Stimulated activated naive CD8-positive, alpha-beta T cell treated with anti-CD3 and anti-CD28 coated beads, Interleukin-15, amount 100 ng/mL, for 72 hours (primary cell): ENCODE measurements around the gene PLCB1.
"Not testable (repeated sequence)": the region's sequence is repeated elsewhere in the genome, so short reads cannot be mapped to it uniquely, and the experiment has no call there.

Experiments
- ATAC-seq: fragments of 150-1000 bp; cut with Tn5 transposase; 2 replicates; pipeline ENCODE4 v1.10.0; 2021; ENCODE audit warnings: mild to moderate bottlenecking, moderate library complexity
- DNase-seq, 2 donors: peaks; one replicate each; pipeline ENCODE4 v3.0.0; 2021 to 2022
- H3K27ac Mint-ChIP-seq, 2 donors: one replicate each; pipeline ENCODE4 v1.8.0; 2022; ENCODE audit warnings: mild to moderate bottlenecking in 2 of 2, mixed read lengths in 2 of 2, moderate library complexity in 2 of 2
- H3K27me3 Mint-ChIP-seq: one replicate; pipeline ENCODE4 v1.8.0; 2022; ENCODE audit warnings: mixed read lengths
- H3K4me1 Mint-ChIP-seq: one replicate; pipeline ENCODE4 v1.8.0; 2022; ENCODE audit warnings: mild to moderate bottlenecking, mixed read lengths
- H3K4me3 Mint-ChIP-seq, 2 donors: one replicate each; pipeline ENCODE4 v1.8.0; 2022; ENCODE audit warnings: mild to moderate bottlenecking in 2 of 2, mixed read lengths in 2 of 2, moderate library complexity in 1 of 2
- H3K9me3 Mint-ChIP-seq, 2 donors: one replicate each; pipeline ENCODE4 v1.8.0; 2022; ENCODE audit warnings: mixed read lengths in 2 of 2

The PLCB1 gene

GRCh38 chr20:8829256-8829655, 697.2 kb downstream of the PLCB1 start:
- no peaks in the 10 kb centered on the region for H3K4me1 Mint-ChIP-seq
- no peak overlapping the region for H3K4me3 Mint-ChIP-seq
- H3K9me3 Mint-ChIP-seq, result peaks cover 0 to 11% of the 10 kb centered on the region in 2 donors
- DNase-seq, result no peak
- no peaks in the 10 kb centered on the region for H3K27me3 Mint-ChIP-seq
- H3K27ac Mint-ChIP-seq, result no peak overlapping the region
- no peak for ATAC-seq

GRCh38 chr20:8834294-8834693, 702.2 kb downstream of the PLCB1 start:
- H3K4me3 Mint-ChIP-seq, H3K27ac Mint-ChIP-seq, H3K27me3 Mint-ChIP-seq, ATAC-seq, H3K4me1 Mint-ChIP-seq, H3K9me3 Mint-ChIP-seq, DNase-seq: not testable (repeated sequence)

- no peak overlapping the region for H3K4me3 Mint-ChIP-seq
- no peak overlapping the region for H3K27ac Mint-ChIP-seq
- H3K27me3 Mint-ChIP-seq, result no peaks in the 10 kb centered on the region
- no peak for ATAC-seq
- no peaks in the 10 kb centered on the region for H3K9me3 Mint-ChIP-seq
- no peak for DNase-seq
- no peaks in the 10 kb centered on the region for H3K4me1 Mint-ChIP-seq
These were observed 702.8 kb downstream of the PLCB1 start for GRCh38 chr20:8834851-8835250.

GRCh38 chr20:8837396-8837795, 705.3 kb downstream of the PLCB1 start:
- DNase-seq, result no peak

GRCh38 chr20:8842525-8842924, 710.5 kb downstream of the PLCB1 start:
- H3K4me3 Mint-ChIP-seq, result no peak overlapping the region
- H3K27me3 Mint-ChIP-seq, result no peaks in the 10 kb centered on the region
- H3K27ac Mint-ChIP-seq, result no peak overlapping the region
- DNase-seq (no peak), ATAC-seq (no peak)
- H3K4me1 Mint-ChIP-seq, result no peaks in the 10 kb centered on the region
- no peaks in the 10 kb centered on the region for H3K9me3 Mint-ChIP-seq

More at GRCh38 chr20:8837396-8837795, 705.3 kb downstream of the PLCB1 start:
- no peak overlapping the region for H3K27ac Mint-ChIP-seq
- no peaks in the 10 kb centered on the region for H3K4me1 Mint-ChIP-seq
- no peaks in the 10 kb centered on the region for H3K27me3 Mint-ChIP-seq
- no peak for ATAC-seq
- H3K9me3 Mint-ChIP-seq, result no peaks in the 10 kb centered on the region
- H3K4me3 Mint-ChIP-seq, result no peak overlapping the region

- H3K4me3 Mint-ChIP-seq, result no peak overlapping the region
- ATAC-seq (no peak), DNase-seq (no peak)
- no peaks in the 10 kb centered on the region for H3K4me1 Mint-ChIP-seq
- H3K27me3 Mint-ChIP-seq, result no peaks in the 10 kb centered on the region
- H3K9me3 Mint-ChIP-seq, result no peaks in the 10 kb centered on the region
- no peak overlapping the region for H3K27ac Mint-ChIP-seq
These were observed 712.1 kb downstream of the PLCB1 start for GRCh38 chr20:8844179-8844578.

- Mint-ChIP-seq H3K27ac (no peak overlapping the region), H3K4me3 (no peak overlapping the region), H3K4me1 (no peaks in the 10 kb centered on the region), H3K9me3 (no peaks in the 10 kb centered on the region), H3K27me3 (no peaks in the 10 kb centered on the region)
- DNase-seq, result no peak
- no peak for ATAC-seq
These were observed 717.9 kb downstream of the PLCB1 start for GRCh38 chr20:8849990-8850389.

GRCh38 chr20:8851446-8851845, 719.4 kb downstream of the PLCB1 start:
- no peak overlapping the region for H3K4me3 Mint-ChIP-seq
- H3K27ac Mint-ChIP-seq, result no peak overlapping the region
- H3K9me3 Mint-ChIP-seq, result no peaks in the 10 kb centered on the region
- no peak for DNase-seq
- no peaks in the 10 kb centered on the region for H3K4me1 Mint-ChIP-seq
- no peak for ATAC-seq
- no peaks in the 10 kb centered on the region for H3K27me3 Mint-ChIP-seq

GRCh38 chr20:8851919-8852318, 719.9 kb downstream of the PLCB1 start:
- not testable (repeated sequence) for ATAC-seq, H3K9me3 Mint-ChIP-seq, H3K4me3 Mint-ChIP-seq, H3K4me1 Mint-ChIP-seq, DNase-seq, H3K27ac Mint-ChIP-seq, H3K27me3 Mint-ChIP-seq

GRCh38 chr20:8853211-8853610, 721.1 kb downstream of the PLCB1 start:
- not testable (repeated sequence) for H3K4me1 Mint-ChIP-seq, DNase-seq, H3K27me3 Mint-ChIP-seq, H3K4me3 Mint-ChIP-seq, ATAC-seq, H3K27ac Mint-ChIP-seq, H3K9me3 Mint-ChIP-seq

- H3K9me3 Mint-ChIP-seq, result no peaks in the 10 kb centered on the region
- peak in 1 of 2 donors; percentile 7 for DNase-seq
- no peaks in the 10 kb centered on the region for H3K4me1 Mint-ChIP-seq
- H3K4me3 Mint-ChIP-seq, result no peak overlapping the region
- peak; percentile 68 for ATAC-seq
- H3K27me3 Mint-ChIP-seq, result no peaks in the 10 kb centered on the region
- H3K27ac Mint-ChIP-seq, result no peak overlapping the region
These were observed 721.8 kb downstream of the PLCB1 start for GRCh38 chr20:8853805-8854338.

GRCh38 chr20:8854571-8854970, 722.5 kb downstream of the PLCB1 start:
- ATAC-seq (no peak), DNase-seq (no peak)
- no peaks in the 10 kb centered on the region for H3K27me3 Mint-ChIP-seq
- no peaks in the 10 kb centered on the region for H3K4me1 Mint-ChIP-seq
- H3K27ac Mint-ChIP-seq, result no peak overlapping the region
- no peak overlapping the region for H3K4me3 Mint-ChIP-seq
- H3K9me3 Mint-ChIP-seq, result no peaks in the 10 kb centered on the region

- DNase-seq, result no peak
- H3K4me1 Mint-ChIP-seq, result no peaks in the 10 kb centered on the region
These were observed 723.2 kb downstream of the PLCB1 start for GRCh38 chr20:8855315-8855714.

GRCh38 chr20:8856668-8857067, 724.6 kb downstream of the PLCB1 start:
- DNase-seq (no peak), ATAC-seq (no peak)
- no peak overlapping the region for H3K4me3 Mint-ChIP-seq
- no peaks in the 10 kb centered on the region for H3K9me3 Mint-ChIP-seq
- no peaks in the 10 kb centered on the region for H3K4me1 Mint-ChIP-seq
- no peak overlapping the region for H3K27ac Mint-ChIP-seq
- H3K27me3 Mint-ChIP-seq, result no peaks in the 10 kb centered on the region

More at GRCh38 chr20:8855315-8855714, 723.2 kb downstream of the PLCB1 start:
- ATAC-seq, result no peak
- H3K27me3 Mint-ChIP-seq, result no peaks in the 10 kb centered on the region
- H3K9me3 Mint-ChIP-seq, result no peaks in the 10 kb centered on the region
- H3K27ac Mint-ChIP-seq, result no peak overlapping the region
- H3K4me3 Mint-ChIP-seq, result no peak overlapping the region

GRCh38 chr20:8858181-8858787, 726.2 kb downstream of the PLCB1 start:
- Mint-ChIP-seq H3K27ac (no peak overlapping the region), H3K4me1 (no peaks in the 10 kb centered on the region), H3K27me3 (no peaks in the 10 kb centered on the region), H3K9me3 (no peaks in the 10 kb centered on the region), H3K4me3 (no peak overlapping the region)
- ATAC-seq (no peak), DNase-seq (no peak)

GRCh38 chr20:8860011-8860495, 728.0 kb downstream of the PLCB1 start:
- no peak for DNase-seq
- no peak for ATAC-seq
- no peaks in the 10 kb centered on the region for H3K9me3 Mint-ChIP-seq
- no peak overlapping the region for H3K27ac Mint-ChIP-seq
- no peaks in the 10 kb centered on the region for H3K27me3 Mint-ChIP-seq
- H3K4me1 Mint-ChIP-seq, result no peaks in the 10 kb centered on the region
- H3K4me3 Mint-ChIP-seq, result no peak overlapping the region

- Mint-ChIP-seq H3K9me3 (no peaks in the 10 kb centered on the region), H3K4me1 (no peaks in the 10 kb centered on the region), H3K4me3 (no peak overlapping the region), H3K27ac (no peak overlapping the region), H3K27me3 (no peaks in the 10 kb centered on the region)
- DNase-seq (no peak), ATAC-seq (no peak)
These were observed 730.0 kb downstream of the PLCB1 start for GRCh38 chr20:8862092-8862491.
